Measurements from ENCODE around the gene IL17RA. TPM values are rescaled to one million over a fixed set of nuclear protein-coding genes. Genes with fewer than 3 reads are reported as not detected.

IL17RA gene
- total RNA-seq, 1 experiment from 2014 or later, result 18.0 TPM

DNA sequence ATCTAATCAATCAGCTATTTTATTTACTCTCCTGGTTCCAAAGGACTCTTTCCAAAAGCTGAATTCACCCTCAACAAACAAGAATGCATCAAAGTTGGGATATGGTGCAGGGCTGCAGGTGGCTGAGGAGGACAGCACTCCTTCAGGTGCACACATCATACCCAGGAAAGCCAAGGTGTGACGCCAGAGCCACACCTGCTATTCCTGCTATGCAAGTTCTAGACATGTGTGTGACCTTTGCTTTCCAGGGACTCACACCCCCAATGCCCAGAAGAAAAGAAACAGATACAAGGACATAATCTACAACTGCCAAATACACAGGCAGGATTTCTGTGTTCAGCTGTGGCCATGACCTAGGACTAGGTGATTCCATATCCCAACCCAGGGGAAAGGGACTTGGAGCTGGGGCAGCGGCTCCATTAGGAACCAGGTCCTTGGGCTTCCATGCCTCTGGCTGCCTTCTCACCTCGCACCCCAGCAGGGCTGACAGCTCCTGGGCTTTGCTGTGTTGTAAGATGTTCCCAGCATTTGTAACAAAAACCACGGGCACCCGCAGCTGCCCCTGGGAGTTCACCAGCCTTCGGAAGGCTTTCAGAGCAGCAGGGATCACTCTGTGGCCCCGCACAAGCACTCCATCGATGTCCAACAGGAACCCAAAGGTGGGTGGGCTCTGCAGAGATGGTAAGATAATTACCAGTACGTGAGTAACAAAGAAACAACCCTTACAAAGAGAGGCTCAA lies 64.4 kb downstream of the IL17RA start:
- no peak for TF ChIP-seq CTCF (IDR thresholded peaks at IDR 0.05; ENCODE audit: unreplicated experiment)
- no peak overlapping the region for H3K4me3 Mint-ChIP-seq (ENCODE audit: low read depth, unreplicated experiment)
- peaks cover 52% of the 10 kb centered on the region for H3K4me1 Mint-ChIP-seq (ENCODE audit: low read depth, unreplicated experiment)
- no TSS peak for BruUV-seq (replicated peaks)
- H3K9me3 Mint-ChIP-seq (ENCODE audit: low read depth, unreplicated experiment), result peaks cover 5% of the 10 kb centered on the region
- H3K27ac Mint-ChIP-seq (ENCODE audit: unreplicated experiment), result peak overlapping the region; percentile 30
- peaks cover 23% of the 10 kb centered on the region for H3K36me3 Mint-ChIP-seq (ENCODE audit: insufficient read depth, unreplicated experiment)
- DNase-seq, result peak; percentile 48
- intact Hi-C loops (cut with micrococcal nuclease; ENCODE audit: unreplicated experiment), result no loop called here
- H3K27me3 Mint-ChIP-seq (ENCODE audit: unreplicated experiment), result no peaks in the 10 kb centered on the region
- CTCF ChIA-PET, result interaction anchor here (0.8 kb wide), 1 partner anchor 22 kb away, joined by 3 read pairs; no protein-coding TSS in a partner anchor

DNA sequence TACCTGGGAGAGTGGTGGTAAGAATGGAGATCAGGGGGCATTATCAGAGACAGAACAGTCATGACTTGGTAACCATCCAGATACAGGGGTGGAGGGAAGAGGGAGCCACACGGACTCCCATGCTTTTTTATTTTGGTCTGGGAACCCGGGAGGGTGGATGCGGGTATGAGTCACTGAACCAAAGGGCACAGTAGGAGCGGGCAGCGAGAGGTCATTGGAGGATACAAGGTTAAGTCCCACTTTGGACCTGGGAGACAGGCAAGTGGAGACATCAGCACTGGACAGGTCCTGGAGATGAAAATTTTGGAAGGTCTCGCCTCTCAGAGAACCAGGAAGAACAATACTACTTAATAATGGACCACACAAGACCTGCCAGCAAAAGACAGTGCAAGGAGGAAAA lies 67.5 kb downstream of the IL17RA start:
- BruUV-seq (replicated peaks), result no TSS peak
- H3K36me3 Mint-ChIP-seq (ENCODE audit: insufficient read depth, unreplicated experiment), result peaks cover 25% of the 10 kb centered on the region
- CTCF ChIA-PET, result interaction anchor here (1.0 kb wide), 1 partner anchor 19 kb away, joined by 3 read pairs; no protein-coding TSS in a partner anchor

GRCh38 chr22:17152971-17153370 lies 68.2 kb downstream of the IL17RA start:
- peak overlapping the region; percentile 61 for H3K27ac Mint-ChIP-seq (ENCODE audit: unreplicated experiment)
- H3K4me3 Mint-ChIP-seq (ENCODE audit: low read depth, unreplicated experiment), result no peak overlapping the region
- no TSS peak for BruUV-seq (replicated peaks)
- peaks cover 24% of the 10 kb centered on the region for H3K36me3 Mint-ChIP-seq (ENCODE audit: insufficient read depth, unreplicated experiment)
- H3K9me3 Mint-ChIP-seq (ENCODE audit: low read depth, unreplicated experiment), result peaks cover 3% of the 10 kb centered on the region
- no peak for TF ChIP-seq CTCF (IDR thresholded peaks at IDR 0.05; ENCODE audit: unreplicated experiment)
- CTCF ChIA-PET, result interaction anchor here (1.0 kb wide), 1 partner anchor 18 kb away, joined by 3 read pairs; no protein-coding TSS in a partner anchor
- no peak for DNase-seq
- intact Hi-C loops (cut with micrococcal nuclease; ENCODE audit: unreplicated experiment), result no loop called here
- H3K27me3 Mint-ChIP-seq (ENCODE audit: unreplicated experiment), result no peaks in the 10 kb centered on the region
- H3K4me1 Mint-ChIP-seq (ENCODE audit: low read depth, unreplicated experiment), result peaks cover 60% of the 10 kb centered on the region

More for the DNA sequence above, 67.5 kb downstream of the IL17RA start:
- TF ChIP-seq CTCF (IDR thresholded peaks at IDR 0.05; ENCODE audit: unreplicated experiment), result no peak
- no peak for DNase-seq
- intact Hi-C loops (cut with micrococcal nuclease; ENCODE audit: unreplicated experiment), result no loop called here
- H3K9me3 Mint-ChIP-seq (ENCODE audit: low read depth, unreplicated experiment), result peaks cover 5% of the 10 kb centered on the region
- no peaks in the 10 kb centered on the region for H3K27me3 Mint-ChIP-seq (ENCODE audit: unreplicated experiment)
- peaks cover 60% of the 10 kb centered on the region for H3K4me1 Mint-ChIP-seq (ENCODE audit: low read depth, unreplicated experiment)
- H3K27ac Mint-ChIP-seq (ENCODE audit: unreplicated experiment), result peak overlapping the region; percentile 38
- H3K4me3 Mint-ChIP-seq (ENCODE audit: low read depth, unreplicated experiment), result no peak overlapping the region

- no TSS peak for BruUV-seq (replicated peaks)
- peaks cover 34% of the 10 kb centered on the region for H3K36me3 Mint-ChIP-seq (ENCODE audit: insufficient read depth, unreplicated experiment)
- TF ChIP-seq CTCF (IDR thresholded peaks at IDR 0.05; ENCODE audit: unreplicated experiment), result no peak
- H3K27me3 Mint-ChIP-seq (ENCODE audit: unreplicated experiment), result no peaks in the 10 kb centered on the region
- intact Hi-C loops (cut with micrococcal nuclease; ENCODE audit: unreplicated experiment), result no loop called here
- no peak for DNase-seq
- no peak overlapping the region for H3K27ac Mint-ChIP-seq (ENCODE audit: unreplicated experiment)
- peaks cover 3% of the 10 kb centered on the region for H3K9me3 Mint-ChIP-seq (ENCODE audit: low read depth, unreplicated experiment)
- peaks cover 36% of the 10 kb centered on the region for H3K4me1 Mint-ChIP-seq (ENCODE audit: low read depth, unreplicated experiment)
- H3K4me3 Mint-ChIP-seq (ENCODE audit: low read depth, unreplicated experiment), result no peak overlapping the region
- CTCF ChIA-PET, result no interaction called here
Observed at GRCh38 chr22:17155941-17156340, 71.1 kb downstream of the IL17RA start.
